ENCODE data around the gene LINC00305.

The LINC00305 gene

GRCh38 chr18:64148988-64149387 is at the start of gene LINC00305:
TSS of gene LINC00305 (minus strand) at chr18:64149088.
- no peak for DNase-seq

- no peak for DNase-seq
Measured at GRCh38 chr18:64191069-64191468, 42.2 kb upstream of the LINC00305 start.

DNA sequence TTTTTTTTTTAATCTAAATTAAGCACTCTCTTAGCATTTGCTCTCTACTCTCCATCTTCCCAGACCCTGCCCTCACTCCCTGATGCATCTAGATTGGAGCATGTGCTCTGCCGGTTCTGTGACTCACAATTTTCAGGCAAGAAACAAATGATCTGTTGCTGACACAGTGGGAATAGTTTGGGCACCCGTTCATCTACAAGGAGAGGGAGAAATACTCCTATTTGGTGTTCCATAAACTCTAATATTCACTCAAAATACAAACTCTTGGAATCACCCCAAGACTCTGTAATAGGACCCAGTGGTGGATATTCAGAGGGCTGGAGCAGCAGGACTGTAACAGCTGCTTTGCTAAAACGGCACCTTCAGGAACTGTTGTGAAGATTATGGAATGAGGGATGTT is 37.1 kb upstream of the LINC00305 start:
- no peak for DNase-seq

GRCh38 chr18:64183665-64184064 is 34.8 kb upstream of the LINC00305 start:
- no peak for DNase-seq

DNA sequence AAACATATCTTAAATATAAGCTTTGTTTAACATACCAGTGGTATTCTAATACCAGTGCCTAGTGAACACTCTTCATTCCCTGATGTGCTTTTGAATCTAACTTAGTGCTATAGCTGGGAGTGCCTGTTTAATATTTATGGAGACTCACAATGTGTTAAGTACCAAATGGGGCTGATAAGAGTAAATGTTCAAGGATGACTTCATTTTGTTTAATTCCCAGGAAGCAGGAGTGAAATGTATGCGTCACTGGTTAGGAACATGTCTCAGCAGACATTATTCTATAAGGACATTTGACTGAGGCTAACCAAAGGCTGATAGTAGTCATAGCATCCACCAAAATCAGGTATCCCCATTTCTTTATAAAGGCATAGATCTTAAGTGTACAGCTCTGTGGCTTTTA is 31.7 kb upstream of the LINC00305 start:
- DNase-seq: no peak

GRCh38 chr18:64180171-64180570 is 31.3 kb upstream of the LINC00305 start:
- DNase-seq: no peak

DNA sequence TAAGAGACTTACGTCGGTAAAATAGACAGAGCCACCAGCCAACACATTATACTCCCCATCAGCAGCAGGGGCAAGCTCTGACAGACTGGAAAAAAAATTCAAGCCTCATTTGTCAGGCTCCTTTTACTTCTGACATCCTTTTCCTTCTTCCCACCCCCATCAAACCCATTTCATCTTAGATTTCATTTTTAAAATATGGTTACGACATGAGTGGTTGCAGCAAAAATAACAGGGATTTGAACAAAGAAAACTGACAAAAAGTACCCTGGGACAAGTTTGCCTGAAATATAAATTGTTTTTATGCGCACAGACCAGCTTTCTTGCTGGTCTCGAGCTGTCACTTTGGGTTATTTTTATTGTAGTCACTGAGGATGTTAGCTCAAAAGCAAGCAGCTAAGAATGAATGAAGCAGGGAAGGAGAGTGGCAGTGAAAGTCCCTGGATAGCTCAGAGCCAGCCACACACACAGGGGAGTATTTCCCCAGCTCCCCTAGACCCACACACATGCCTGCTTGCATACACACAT is 30.7 kb upstream of the LINC00305 start:
- DNase-seq: no peak

DNA sequence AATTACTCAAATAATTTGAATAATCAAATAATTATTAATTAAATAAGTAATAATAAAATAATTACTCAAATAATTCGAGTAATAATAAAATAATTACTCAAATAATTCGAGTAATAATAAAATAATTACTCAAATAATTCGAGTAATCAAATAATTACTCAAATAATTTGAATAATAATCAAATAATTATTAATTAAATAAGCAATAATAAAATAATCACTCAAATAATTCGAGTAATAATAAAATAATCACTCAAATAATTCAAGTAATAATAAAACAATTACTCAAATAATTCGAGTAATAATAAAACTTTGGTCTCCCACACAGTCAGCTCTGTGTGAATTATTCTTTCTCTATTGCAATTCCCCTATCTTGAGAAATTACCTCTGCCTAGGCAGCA is 30.0 kb upstream of the LINC00305 start:
- DNase-seq: no peak

DNA sequence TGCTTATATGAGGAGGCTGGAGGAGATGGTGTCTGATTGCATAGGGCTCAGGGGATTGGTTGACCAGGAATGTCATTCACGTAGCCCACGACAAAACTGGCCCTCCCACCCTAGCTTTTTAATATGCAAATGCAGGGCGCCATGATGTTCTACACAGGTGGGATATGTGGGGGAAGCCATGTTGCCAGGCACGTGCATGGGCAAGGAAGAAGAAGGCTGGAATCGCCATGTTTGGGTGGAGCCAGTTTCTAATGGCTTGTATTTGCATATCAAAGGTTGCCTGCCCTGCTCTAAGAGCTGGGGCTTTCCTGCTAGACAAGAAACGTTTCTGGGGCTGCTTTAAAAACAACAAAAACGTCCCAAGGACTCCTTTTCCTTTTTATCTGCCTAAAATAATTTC is 26.5 kb upstream of the LINC00305 start:
- no peak for DNase-seq

- no peak for DNase-seq
Measured at GRCh38 chr18:64171576-64171975, 22.7 kb upstream of the LINC00305 start.

DNA sequence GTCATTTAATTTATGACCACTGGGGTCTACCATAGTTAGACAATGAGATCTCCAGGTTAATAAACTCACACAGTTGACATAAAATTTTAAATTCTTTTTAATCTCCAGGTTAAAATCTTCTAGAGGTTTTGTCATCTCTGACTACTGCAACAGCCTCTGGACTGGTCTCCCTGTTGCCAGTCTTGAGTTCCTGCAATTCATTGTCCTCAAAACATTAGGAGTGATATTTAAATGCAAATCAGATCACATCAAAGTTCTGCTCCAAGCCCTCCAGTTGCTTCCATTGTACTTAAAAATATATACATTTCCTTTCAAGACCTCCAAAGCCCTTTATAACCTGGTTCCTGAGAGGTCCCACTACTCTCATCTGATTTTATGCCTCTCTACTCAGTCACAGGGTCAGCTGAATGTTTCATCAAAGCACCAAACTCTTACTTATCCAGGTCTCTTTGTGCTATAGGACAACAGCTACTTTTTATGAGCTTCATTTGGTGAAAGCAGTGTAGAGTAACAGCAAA is 18.6 kb upstream of the LINC00305 start:
- DNase-seq: no peak

DNA sequence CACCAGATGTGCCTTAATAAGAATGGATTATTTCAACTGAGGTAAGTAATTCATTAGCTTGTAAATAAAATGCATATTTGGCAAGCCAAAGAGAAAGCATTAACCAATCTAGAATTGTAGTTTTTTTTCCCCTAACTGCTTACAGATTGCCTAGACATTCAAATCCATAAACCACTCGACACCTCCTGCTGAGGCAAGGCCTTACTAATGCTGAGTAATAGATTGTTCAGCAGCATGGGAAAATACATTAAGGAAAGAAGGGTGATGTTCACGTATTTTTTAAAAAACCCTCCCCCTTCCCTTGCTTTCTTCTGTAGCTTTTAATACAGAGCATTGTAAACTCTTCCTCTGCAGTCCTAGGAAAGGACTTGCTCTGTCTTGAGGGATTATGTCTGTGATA is 17.0 kb upstream of the LINC00305 start:
- no peak for DNase-seq

DNA sequence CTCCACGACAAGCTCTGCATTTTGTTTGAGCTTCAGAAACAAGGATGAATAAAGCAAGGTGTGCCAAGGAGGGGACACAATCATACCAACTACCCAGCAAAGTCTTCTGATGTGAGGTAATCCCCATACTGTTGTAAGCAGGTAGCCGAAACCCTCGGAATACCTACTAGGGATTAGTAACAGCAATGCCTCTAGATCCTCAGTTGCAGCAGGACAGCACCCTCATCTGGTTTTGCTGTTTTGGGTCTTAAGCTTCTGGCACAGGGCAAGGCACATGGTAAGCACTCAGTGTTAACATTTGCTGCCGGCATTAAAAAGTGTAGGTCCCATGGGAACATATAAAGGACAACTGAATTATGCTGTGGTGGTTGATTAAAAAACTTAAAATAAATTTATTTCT is 16.0 kb upstream of the LINC00305 start:
- no peak for DNase-seq

- DNase-seq: no peak
Measured at GRCh38 chr18:64149916-64150438, 1.1 kb upstream of the LINC00305 start.

DNA sequence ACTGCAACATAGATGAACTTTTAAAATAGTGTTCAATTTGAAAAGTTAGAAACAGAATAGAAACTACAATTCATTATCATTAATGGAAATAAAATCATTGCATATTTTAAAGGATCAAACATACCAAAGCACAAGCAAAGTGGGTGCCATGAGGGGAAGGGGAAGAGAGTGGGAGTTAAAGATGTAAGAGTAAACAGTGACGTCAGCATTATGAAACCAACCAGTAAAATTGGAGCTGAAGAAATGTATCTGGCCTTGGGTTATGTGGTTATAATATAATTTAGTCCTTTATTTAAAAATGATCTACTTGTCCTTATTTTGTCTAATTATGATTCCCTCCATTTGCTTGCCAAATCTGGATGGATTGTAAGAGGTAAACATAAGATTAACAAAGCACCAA is 6.0 kb downstream of the LINC00305 start:
- no peak for DNase-seq

- DNase-seq: no peak
Measured at GRCh38 chr18:64137914-64138313, 11.0 kb downstream of the LINC00305 start.

DNA sequence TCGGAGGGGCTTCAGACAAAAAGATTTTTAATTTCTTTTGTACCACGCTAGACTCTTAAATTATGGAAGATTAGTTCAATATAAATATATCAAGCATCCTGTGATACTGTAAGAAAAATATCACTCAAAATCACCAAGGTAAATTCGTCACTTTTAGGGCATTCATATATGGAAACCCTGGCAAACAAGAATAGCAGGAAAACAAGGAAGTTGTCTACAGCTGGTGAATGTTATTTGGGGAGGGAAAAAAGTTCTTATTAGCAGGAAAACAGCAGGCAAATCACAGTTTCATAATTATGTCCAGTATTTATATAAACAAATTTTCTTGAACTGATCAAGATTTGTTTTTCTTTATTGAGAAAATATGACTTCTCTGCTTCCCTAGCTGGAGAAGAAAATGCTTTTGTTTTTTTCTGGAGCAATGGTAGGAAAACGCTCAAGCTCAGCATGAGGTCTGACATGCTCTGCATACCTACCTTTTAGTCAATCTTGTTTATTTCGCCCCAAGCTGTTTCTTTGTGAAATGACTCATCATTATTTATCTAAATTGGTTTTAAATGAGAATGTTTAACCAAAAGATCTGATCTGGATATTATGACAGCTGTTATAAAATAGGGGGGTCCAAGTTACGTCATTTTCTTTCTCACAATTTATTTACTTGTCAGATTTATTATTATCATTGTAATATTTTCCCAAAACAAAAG is 14.7 kb downstream of the LINC00305 start:
- no peak for DNase-seq

DNA sequence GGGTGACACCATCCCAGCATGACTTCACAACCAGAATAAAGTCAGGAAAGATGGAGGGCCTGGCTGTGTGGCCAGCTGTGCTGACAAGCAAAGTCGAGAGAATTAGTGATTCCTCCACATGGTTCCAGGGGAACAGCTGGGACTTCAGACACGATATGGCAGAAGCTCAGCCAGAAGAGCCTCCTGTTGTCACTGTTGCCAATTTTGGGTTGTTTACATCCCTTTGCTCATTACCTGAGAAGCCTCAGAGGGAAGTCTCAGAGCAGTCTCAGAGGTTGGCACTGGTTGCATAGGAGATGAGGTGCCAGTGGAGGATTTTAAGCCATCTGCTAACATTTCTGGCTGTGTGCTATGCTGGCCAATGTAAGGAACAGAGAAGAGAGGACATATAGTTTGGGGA is 16.0 kb downstream of the LINC00305 start:
- DNase-seq: no peak

DNA sequence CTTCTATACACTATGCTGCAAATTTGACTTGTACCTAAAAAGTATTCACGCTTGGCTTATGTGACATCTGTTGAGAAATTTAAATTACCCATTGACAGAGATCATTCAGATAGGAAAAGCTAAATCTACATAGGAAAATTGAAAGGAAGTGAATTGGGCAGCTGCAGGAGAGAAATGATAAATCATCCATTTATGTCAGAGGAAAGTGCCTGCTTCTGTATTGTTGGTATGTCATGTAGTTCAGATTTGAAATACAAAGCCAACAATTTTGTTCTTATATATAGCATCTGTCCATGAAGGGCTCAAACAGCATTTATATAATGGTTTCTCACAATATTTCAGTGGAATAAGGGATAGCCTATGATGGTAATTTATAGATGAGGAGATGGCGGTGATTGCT is 17.6 kb downstream of the LINC00305 start:
- DNase-seq: no peak

DNA sequence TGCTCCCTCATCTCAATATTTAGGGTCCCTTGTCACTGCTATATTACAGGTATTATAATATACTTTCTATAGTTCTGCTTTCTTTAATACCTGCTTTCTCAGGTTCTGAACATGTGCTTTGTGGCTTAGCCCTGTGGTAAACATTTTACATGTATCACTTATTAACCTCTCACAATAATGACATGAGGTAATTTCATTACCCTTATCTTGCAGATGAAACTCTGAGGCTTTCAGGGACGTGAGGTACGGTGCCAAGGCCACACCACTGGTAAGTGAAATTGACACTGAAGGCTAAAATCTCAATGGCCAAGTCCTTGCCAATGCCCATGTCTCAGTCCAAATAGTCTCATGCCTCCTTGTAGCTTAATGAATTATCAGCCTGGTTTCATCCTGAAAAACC is 21.7 kb downstream of the LINC00305 start:
- DNase-seq: no peak

GRCh38 chr18:64119916-64120315 is 29.0 kb downstream of the LINC00305 start:
- DNase-seq: no peak

DNA sequence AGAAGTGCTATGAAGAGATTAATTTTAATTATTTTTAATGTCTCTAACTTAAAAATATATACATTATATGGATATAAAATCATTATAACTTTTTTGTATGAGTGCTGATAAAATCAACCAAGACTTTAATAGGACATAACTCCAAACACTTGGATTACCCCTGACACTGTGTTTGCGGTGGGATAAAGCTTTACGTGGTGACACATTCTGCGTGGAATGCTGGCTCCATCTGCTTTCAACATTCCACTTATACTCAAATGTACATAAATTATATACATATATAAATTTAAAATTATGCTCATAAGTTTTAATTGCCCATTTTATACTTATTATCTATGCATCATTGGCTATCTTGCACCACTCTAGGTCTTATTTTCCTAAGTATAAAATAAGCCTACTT is 30.5 kb downstream of the LINC00305 start:
- no peak for DNase-seq

DNA sequence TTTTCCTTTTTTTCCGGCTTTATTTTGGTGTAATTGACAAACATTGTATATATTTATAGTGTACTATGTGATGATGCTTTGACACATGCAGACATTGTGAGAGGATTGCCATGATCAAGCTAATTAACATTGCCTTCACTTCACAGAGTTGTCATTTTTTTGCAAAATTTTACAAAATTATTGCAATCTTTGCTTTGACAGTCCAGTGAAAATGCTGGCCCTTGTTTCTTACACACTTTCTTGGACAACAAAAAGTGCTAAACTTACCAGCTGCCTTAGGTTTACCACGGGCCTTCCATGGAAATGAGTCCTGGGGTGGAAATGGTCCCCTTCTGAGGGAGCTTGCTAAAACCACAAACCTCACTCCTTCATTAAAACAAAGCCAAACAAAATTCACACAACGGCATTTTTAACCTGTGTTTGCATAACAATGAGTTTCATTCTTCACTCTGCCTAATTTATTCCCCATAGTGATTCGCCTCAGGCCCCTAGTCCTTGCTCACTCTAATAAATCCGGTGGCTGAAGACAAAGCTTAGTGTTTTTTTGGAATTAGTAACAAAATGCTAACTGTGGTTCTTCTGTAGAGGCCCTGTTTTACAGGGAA is 32.2 kb downstream of the LINC00305 start:
- DNase-seq: no peak

- DNase-seq: no peak
Measured at GRCh38 chr18:64115881-64116280, 33.0 kb downstream of the LINC00305 start.
